ENCODE data around the gene PTPRF. TPM values are rescaled to one million over a fixed set of nuclear protein-coding genes. Genes with fewer than 3 reads are reported as not detected.

Gene PTPRF
- total and polyA plus RNA-seq, 11 donors = 0.91 to 74.1 (median 5.8) TPM

GRCh38 chr1:43488165-43488564 is 42.5 kb upstream of the PTPRF start:
- ATAC-seq (no peak), DNase-seq (no peak)
- 63 to 84% (median 76%) methylated on average over 1 of the region's 1 CpG for WGBS, 4 donors
- H3K27me3 ChIP-seq = no peaks in the 10 kb centered on the region
- no peak for TF ChIP-seq POLR2A (IDR thresholded peaks at IDR 0.05)
- no peak for TF ChIP-seq CTCF (IDR thresholded peaks at IDR 0.05)
- no peak overlapping the region for H3K4me3 ChIP-seq
- no peaks in the 10 kb centered on the region for H3K36me3 ChIP-seq
- H3K27ac ChIP-seq = no peak overlapping the region
- peaks cover 0 to 46% (median 16%) of the 10 kb centered on the region in 12 donors for H3K9me3 ChIP-seq
- H3K4me1 ChIP-seq = no peaks in the 10 kb centered on the region
- intact Hi-C loops (cut with DNase I) = no loop called here

DNA sequence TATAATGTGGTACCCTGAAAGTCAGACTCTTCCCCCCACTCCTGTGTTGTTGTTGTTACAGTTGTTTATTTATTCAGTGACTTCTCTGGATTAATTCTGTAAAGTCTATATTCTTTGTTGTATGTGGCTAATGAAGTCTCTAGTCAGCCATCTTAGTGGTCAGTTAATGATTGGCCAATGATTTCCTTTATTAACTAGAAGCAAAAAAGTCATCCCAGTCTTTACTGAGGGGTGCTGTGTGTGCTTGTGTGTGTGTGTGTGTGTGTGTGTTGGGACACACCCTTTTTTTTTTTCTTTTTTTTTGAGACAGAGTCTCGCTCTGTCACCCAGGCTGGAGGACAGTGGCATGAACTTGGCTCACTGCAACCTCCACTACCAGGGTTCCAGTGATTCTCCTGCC is 39.6 kb upstream of the PTPRF start:
- Histone ChIP-seq H3K4me1 (no peaks in the 10 kb centered on the region), H3K4me3 (no peak overlapping the region), H3K9me3 (peaks cover 0 to 46% (median 16%) of the 10 kb centered on the region in 12 donors), H3K27me3 (no peaks in the 10 kb centered on the region), H3K36me3 (no peaks in the 10 kb centered on the region), H3K27ac (no peak overlapping the region)
- intact Hi-C loops (cut with DNase I) = no loop called here
- ATAC-seq (no peak), DNase-seq (no peak)
- TF ChIP-seq POLR2A (IDR thresholded peaks at IDR 0.05) = no peak
- no peak for TF ChIP-seq CTCF (IDR thresholded peaks at IDR 0.05)
- 92 to 100% (median 98%) methylated on average over 1 of the region's 1 CpG for WGBS, 4 donors

GRCh38 chr1:43492826-43493225 is 37.9 kb upstream of the PTPRF start:
- WGBS, 4 donors = 53 to 58% (median 56%) methylated on average over 2 of the region's 2 CpGs
- TF ChIP-seq POLR2A (IDR thresholded peaks at IDR 0.05) (no peak), CTCF (IDR thresholded peaks at IDR 0.05) (no peak)
- no peaks in the 10 kb centered on the region for H3K4me1 ChIP-seq
- no peak overlapping the region for H3K4me3 ChIP-seq
- no peak overlapping the region for H3K27ac ChIP-seq
- no peaks in the 10 kb centered on the region for H3K27me3 ChIP-seq
- ATAC-seq (no peak), DNase-seq (no peak)
- H3K9me3 ChIP-seq = peaks cover 0 to 38% (median 14%) of the 10 kb centered on the region in 12 donors
- intact Hi-C loops (cut with DNase I) = no loop called here
- H3K36me3 ChIP-seq = no peaks in the 10 kb centered on the region

- TF ChIP-seq CTCF (IDR thresholded peaks at IDR 0.05) (no peak), POLR2A (IDR thresholded peaks at IDR 0.05) (no peak)
- Histone ChIP-seq H3K4me1 (no peaks in the 10 kb centered on the region), H3K27me3 (no peaks in the 10 kb centered on the region), H3K9me3 (peaks cover 0 to 28% (median 9%) of the 10 kb centered on the region in 12 donors), H3K4me3 (no peak overlapping the region), H3K27ac (no peak overlapping the region), H3K36me3 (no peaks in the 10 kb centered on the region)
- DNase-seq (no peak), ATAC-seq (no peak)
- WGBS, 4 donors = 44 to 51% (median 46%) methylated on average over 11 of the region's 11 CpGs
- intact Hi-C loops (cut with DNase I) = no loop called here
Observed at GRCh38 chr1:43493661-43494450, 36.8 kb upstream of the PTPRF start.
